GM18909 (cell line): ENCODE results near the gene TP53AIP1.
"Not testable (repeated sequence)": the region's sequence is repeated elsewhere in the genome, so short reads cannot be mapped to it uniquely, and the experiment has no call there.

Experiments used
- ATAC-seq: cut with Tn5 transposase; IDR thresholded peaks from one replicate; pipeline ENCODE4 v1.9.1; 2021; ENCODE audit warnings: mild to moderate bottlenecking; ENCODE audit not compliant: unreplicated experiment, poor library complexity

The TP53AIP1 gene

DNA sequence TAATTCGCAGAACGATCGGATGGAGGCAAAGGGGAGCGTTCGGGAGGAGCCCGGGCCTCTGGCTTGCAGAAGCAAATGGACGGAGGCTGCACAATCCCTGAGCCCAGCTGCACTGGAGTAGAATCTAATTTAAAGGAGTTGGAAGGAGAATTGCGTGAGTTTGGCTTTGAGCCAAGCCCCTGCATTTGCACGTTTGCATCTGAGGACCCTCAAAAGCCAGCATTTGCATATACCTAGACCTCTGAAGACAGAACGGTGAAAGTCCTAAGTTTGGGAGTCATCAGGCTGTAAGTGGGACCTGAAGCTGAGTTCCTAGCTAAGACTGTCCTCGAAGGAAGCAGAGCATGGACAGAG lies 15.6 kb downstream of the TP53AIP1 start:
- no peak for ATAC-seq

DNA sequence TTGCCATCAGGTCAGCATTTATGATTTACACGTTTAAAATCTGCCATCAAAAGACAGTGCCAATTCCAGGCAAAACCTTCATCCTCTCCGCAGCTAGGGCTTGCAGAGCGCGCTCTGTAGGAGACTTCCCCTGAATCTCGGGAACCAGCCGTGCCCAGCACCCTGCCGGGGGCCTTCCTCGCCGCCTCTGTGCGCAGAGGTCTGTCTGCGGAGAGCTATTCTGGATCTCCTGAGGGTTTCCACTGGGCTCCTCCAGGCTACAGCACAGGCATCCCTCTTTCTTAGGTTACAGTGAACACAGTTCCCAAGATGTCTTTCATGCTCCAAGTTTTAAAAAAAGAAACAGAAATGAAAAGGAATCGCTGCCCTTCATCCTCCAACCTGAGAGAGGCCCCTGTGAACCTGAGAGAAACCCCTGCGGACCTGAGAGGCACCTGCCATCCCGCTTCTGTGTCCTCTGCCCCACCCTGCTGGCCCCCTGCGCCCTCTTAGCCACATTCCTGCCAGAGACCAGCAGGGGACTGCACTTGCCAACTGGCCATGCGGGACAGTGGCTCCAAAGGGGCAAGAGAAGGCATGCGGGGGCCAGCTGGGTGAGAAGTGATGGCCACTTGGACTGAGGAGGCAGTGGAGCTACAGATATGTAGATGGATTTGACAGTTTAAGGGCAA lies 16.1 kb downstream of the TP53AIP1 start:
- ATAC-seq = no peak

DNA sequence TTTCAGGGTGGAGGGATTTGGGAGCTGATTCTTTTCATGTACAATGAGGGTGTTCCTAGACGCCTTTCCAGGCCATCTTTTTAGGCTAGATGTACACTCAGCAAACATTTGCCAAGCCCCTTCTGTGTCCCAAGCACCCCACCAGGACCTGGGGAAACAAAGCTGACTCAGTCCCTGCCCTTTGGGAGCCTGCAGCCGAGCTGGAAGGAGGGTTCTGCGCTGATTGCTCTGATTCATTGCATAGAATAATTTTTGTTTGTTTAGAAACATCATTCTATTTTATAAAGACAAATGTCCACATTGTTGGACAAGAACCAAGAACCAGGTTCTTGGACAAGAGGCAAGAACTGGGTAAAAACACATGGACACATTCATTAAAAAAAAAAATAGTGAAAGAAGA lies 16.7 kb downstream of the TP53AIP1 start:
- ATAC-seq = no peak

DNA sequence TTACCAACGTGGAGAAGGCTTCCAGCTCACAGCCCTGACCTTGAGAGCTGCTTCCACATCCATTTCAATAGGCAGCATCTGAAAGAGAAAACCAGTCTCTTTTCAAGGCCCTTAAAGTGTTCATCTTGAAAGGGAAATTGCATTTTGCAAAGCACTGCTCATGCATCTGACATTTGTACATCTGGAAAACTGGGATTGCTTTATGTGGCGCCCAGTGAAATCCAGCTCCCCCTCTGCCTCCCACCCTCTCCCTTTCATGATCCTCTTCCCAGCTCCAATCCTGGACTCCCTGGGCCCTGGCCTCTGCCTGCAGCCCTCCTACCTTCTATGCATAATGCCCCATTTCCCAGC lies 17.4 kb downstream of the TP53AIP1 start:
- no peak for ATAC-seq

DNA sequence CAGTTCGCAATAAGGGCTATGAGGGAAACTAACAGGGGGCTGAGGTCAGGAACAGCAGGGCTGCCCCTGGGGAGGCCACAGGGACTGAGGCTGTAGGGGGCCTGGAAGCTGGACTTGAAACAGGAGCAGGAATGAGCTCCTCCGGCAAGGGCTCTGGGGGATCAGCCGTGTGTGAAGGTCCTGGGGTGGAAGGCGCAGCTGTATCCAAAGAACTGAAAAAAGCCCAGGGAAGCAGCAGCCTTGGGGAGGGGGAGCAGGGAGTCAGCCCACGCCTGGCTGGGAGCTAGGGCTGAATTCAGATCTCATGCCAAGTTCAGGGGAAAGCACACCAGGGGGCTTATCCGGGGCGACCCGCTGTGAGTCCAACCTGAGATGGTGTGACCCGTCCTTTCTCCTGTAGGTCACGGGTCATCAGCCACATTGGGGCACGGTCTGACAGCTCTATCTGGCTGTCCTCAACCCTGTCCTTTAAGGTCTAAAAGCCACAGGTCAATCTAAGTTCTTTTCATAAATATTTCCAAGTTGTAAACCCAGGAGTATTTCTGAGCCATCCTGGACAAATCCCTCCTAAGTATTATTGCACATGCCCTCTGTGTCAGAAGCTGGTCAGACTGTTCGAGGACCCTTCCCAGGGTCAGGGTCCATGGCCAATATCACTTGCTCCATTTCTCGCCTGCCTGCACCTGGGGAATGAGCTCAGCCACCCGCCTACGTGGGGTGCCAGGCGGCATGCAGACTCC lies 18.0 kb downstream of the TP53AIP1 start:
- ATAC-seq = no peak

DNA sequence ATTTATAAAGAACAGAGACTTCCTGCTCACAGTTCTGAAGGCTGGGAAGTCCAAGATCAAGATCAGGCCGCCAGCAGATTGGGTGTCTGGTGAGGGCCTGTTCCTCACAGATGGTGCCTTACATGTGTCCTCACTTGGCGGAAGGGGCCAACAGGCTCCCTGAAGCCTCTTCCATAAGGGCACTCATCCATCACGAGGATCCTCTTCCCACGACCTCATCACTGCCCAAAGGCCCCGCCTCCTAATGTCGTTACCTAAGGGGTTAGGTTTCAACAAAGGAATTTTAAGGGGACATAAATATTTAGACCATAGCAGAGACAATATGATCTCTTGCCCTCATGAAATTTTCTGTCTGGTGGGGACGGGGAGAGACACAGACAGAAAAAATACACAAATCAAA lies 18.6 kb downstream of the TP53AIP1 start:
- no peak for ATAC-seq

DNA sequence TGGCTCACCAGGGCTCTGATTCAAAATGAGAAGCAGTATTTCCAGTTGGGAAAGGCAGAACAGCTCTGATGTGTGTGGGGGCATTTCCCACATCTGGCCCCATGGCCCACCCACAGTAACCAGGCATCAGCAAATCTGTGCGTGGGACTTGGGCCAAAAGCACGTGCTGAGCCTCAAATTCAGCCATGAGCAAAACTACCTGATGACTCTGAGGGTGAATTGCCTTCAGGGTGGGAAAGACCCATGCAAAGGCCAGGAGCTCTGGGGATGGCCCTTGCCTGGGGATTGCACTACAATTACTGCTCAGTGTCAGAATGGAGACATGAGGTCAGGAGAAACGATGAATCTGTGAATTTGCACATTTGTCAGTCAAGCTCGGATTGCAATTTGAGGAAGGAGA lies 20.9 kb downstream of the TP53AIP1 start:
- no peak for ATAC-seq

DNA sequence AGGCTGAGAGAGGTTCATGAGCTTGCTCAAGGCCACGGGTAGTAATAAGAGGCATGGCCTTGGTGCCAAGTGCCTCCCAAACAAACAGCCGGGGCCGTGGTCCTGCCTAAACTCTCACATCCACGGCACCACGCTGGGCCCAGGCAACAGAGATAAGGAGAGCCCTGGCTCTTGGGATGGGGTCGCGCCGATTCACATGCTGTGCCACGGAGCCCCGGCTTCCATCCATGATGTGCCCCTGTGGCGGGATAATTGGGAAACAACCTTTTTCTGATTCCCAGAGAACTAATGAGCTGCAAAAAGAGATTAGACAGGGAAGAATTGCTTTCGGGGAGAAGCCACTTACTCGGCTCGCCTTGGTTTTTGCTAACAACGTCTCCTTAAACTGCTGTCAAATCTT lies 22.0 kb downstream of the TP53AIP1 start:
- ATAC-seq = no peak

DNA sequence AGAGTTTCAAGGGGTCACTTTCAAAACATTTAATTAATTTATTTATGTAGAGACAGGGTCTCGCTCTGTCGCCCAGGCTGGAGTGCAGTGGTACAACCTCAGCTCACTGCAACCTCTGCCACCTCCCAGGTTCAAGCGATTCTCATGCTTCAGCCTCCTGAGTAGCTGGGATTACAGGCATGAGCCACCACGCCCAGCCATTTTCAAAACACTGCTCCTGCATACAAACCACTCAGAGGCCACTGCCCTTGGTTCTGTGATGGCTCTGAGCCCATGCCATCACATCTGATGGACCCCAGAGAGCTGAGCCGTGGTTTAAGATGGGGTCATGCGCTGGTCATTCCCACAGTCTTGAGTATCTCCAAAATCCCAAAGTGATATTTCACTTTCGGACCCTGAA lies 23.0 kb downstream of the TP53AIP1 start:
- not testable (repeated sequence) for ATAC-seq

DNA sequence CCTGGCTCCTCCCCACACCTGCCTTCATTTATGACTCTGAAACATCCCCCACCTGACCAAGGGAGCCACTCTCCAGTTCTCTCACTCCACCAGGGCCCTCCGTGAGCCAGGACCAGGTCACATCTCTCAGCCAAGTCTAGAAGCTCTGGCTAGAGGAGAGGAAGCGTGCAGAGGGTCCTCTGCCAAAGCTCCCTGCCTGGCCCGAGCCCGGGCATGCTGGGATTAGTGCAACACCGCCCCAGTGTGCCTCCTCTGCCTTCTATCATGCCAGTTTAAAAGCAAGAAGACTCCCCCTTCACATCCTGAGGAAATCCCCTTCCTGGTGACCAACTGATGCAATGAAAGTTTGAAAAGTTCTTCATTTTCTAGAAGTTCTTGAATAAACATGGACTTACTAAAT lies 23.5 kb downstream of the TP53AIP1 start:
- no peak for ATAC-seq

DNA sequence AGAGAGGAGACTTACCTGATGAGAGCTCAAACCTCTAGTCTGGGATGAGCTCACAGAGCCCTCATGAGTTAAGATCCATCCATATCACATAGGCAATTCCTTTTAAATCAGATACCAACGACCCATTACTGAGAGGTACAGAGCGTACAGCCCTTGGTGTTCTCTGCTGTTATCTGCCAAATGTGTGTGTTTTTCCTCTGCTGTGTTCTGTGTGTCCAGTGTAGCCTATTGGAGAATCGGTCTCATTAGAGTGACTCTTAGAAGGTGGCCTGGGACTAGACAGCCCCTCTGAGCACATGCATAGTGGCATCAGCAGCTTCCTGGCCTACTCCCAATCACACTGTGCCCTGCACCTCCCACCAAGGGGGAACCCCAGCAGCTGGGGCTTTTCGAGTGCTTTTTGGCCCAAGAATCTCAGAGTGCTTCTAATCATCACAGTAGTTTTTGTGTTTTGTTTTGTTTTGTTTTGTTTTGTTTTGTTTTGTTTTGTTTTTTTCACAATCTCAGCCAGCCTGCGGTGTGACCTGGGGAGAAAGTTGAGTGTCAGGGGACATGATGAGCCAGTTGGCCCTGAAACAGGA lies 25.4 kb downstream of the TP53AIP1 start:
- no peak for ATAC-seq

DNA sequence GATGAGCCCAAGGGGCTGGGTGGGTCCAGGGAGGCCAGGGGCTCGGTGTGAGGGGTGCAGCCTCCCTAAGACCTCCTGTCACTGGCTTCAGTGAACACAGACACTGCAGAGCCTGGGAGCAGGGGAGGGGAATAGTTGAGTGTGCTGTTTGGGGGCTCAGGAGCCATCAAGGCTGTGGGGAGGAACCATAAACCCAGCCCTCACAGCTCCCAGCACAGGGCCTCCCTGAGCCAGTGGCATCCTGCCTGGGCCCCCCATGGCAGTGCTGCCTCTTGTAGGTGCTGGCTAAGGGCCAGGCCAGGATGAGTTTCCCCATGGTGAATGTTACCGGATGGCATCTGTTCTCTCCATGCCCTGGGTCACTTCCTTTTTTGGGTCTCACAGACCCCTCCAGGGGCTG lies 26.0 kb downstream of the TP53AIP1 start:
- ATAC-seq = no peak

DNA sequence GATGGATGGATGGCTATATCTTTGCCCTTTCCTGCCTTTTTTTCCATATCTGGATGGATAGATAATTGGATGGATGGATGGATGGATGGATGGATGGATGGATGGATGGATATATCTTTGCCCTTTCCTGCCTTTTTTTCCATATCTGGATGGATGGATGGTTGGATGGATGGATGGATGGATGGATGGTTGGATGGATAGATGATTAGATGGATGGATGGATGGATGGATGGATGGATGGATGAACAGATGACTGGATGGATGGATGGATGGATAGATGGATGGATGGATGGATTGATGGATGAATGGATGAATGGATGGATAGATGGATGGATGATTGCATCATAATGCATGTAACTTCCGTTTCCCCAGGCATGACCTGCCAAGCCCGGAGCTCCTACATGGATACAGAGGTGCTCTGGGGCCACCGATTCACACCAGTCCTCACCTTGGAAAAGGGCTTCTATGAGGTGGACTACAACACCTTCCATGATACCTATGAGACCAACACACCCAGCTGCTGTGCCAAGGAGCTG lies 26.6 kb downstream of the TP53AIP1 start:
- ATAC-seq = no peak

DNA sequence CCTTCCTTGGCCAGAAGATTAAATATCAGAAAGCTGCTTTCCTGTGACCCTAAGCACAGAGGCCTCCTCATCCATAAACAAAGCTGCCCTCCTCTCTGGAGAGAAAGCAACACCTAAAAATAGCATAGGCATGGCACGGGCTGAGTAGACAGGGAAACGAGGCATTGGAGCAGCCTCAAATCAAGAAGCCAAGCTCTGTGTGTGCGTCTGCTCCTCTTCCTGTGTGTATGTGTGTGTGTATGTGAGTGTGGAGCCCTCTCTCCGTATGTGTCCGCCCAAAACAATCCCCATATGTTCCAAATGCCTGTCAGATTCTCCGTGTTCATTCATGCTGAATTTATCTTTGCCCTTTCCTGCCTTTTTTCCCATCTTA lies 27.5 kb downstream of the TP53AIP1 start:
- ATAC-seq = no peak

DNA sequence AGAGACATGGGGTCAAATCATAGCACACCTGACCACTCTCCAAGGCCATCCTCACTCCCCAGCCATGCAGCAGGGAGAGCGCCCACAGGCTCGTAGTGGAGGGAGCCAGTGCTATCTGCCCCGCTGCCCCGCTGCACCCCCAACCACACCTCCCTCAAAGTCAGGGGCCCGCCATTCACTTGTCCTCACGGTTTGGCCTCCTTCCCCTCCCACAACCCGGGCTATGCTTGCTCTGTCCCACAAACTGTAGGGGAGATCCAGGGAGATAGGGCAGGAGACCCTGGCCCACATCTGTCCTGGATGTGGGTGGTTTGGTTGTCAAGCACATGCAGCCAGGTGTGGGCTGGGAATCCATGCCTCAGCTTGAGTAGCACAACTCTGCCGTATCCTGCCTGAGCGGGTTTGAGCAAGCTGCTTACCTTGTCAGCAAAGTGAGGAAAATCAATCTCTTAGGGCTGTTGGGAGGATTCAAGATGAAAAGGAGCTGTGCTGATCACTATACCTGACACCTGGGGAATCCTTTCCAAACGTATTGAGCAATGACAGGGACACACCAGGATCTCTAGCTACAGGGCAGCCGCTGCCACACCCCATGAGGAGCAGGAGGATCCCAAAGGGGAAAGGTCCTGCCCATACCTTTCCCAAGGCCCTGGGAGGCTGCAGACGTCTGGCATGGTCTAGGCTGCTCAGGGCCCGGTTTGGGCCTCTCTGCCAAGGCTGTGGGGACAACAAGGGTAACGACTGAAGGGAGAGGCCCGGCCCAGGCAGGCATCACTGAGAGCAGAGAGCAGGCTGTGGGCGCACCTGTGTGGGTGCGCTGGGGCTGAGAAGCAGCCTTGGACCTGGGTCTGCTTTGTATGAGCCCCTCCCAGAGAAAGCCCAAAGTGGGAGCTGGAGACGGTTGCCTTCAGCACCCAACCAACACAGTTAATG lies 28.2 kb downstream of the TP53AIP1 start:
- ATAC-seq = no peak

DNA sequence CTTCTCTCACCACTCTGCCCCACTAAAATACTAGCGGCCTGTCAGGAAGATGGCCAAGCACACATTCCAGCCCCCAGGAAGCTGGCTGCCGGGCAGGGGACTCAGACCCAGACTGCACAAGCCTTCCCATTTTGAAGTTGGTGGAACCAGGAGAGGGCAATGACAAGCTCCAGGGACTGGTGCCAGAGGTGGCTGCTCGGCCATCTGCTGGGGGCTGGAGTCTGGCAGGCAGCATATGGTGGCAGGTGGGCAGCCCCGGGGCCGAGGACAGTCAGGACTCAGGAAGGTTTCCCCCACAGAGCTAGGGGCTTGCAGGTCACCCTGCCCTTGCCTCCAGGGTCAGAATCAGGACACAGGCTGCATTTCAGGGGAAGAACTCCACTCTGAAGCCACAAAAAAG lies 28.9 kb downstream of the TP53AIP1 start:
- ATAC-seq = no peak

DNA sequence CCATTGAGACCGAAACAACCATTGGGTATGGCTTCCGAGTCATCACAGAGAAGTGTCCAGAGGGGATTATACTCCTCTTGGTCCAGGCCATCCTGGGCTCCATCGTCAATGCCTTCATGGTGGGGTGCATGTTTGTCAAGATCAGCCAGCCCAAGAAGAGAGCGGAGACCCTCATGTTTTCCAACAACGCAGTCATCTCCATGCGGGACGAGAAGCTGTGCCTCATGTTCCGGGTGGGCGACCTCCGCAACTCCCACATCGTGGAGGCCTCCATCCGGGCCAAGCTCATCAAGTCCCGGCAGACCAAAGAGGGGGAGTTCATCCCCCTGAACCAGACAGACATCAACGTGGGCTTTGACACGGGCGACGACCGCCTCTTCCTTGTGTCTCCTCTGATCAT lies 31.0 kb downstream of the TP53AIP1 start:
- no peak for ATAC-seq

DNA sequence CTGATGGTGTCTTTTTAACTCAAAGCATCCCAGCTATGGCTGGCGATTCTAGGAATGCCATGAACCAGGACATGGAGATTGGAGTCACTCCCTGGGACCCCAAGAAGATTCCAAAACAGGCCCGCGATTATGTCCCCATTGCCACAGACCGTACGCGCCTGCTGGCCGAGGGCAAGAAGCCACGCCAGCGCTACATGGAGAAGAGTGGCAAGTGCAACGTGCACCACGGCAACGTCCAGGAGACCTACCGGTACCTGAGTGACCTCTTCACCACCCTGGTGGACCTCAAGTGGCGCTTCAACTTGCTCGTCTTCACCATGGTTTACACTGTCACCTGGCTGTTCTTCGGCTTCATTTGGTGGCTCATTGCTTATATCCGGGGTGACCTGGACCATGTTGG lies 31.4 kb downstream of the TP53AIP1 start:
- no peak for ATAC-seq

DNA sequence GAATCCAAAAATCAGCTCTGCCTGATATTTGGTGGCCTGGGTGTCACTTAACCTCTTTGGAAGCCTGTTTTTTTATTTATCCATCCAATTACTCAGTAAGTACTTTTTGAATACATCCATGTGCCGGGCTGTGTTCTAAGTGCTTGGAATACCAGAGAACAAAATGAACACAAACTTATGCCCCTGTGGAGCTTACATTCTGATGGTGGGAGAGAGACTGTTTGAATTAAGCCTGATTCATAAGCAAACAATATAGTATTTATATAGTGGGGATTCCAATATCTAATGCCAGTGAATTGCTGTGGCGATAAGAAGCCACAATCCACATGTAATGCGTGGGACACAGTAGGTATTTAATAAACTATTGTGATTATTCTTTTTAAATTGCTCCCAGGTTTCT lies 32.1 kb downstream of the TP53AIP1 start:
- ATAC-seq = no peak

DNA sequence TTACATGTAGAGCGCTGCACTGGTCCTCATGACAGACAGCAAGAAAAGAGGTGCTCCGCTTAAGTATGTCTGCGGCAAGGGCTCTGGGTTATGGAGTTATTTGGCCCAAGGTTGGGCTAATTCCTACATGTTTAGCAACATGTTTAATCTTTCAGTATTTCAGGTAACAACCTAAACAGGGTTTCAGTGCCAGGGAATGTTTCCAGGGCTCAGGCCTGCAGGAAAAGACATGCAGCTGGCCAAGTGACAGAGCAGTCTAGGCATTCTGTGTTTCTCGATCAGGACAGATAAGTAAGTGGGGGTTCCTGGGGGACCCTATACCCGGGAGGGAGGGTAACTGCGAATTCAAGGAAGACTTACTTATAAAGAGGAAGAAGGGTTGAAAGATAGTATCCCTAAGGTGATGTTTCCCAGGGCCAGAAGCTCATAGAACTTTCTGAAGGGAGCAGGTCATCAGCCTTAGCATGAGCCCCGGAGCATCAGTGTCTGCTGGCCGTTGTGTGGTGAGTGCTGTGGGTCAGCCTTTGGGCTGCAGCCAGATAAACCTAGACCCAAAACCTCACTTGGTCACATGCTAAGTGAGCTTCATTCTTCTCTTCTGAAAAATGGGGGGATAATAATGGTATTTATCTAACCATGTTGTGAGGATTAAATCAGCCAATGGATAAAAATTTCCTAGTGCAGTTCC lies 33.1 kb downstream of the TP53AIP1 start:
- ATAC-seq = no peak
